Testis (tissue), 3 donors: Measurements from ENCODE around the gene LRPPRC. TPM values are rescaled to one million over a fixed set of nuclear protein-coding genes. Genes with fewer than 3 reads are reported as not detected.

Experiments used
- DNase-seq: peaks from one replicate; pipeline ENCODE4 v3.0.0-alpha.2; 2019
- H3K27ac ChIP-seq, 2 donors: fragments of 200-600 bp; sonication (generic); one replicate each; pipeline ENCODE4 v1.5.1; 2019
- H3K27me3 ChIP-seq: fragments of 200-600 bp; sonication (generic); one replicate; pipeline ENCODE4 v1.5.1; 2019
- H3K36me3 ChIP-seq: fragments of 200-600 bp; sonication (generic); one replicate; pipeline ENCODE4 v1.5.1; 2017; ENCODE audit warnings: low read depth; ENCODE audit errors: missing control alignments
- H3K4me1 ChIP-seq: fragments of 200-600 bp; sonication (generic); one replicate; pipeline ENCODE4 v1.5.1; 2019
- H3K4me3 ChIP-seq, 2 donors: fragments of 200-600 bp; sonication (generic); one replicate each; pipeline ENCODE4 v1.5.1; 2017 to 2019
- H3K9me3 ChIP-seq: fragments of 200-600 bp; sonication (generic); one replicate; pipeline ENCODE4 v1.5.1; 2017
- POLR2A ChIP-seq: fragments of 450-650 bp; IDR thresholded peaks from one replicate; pipeline ENCODE4 v1.6.1; 2017; ENCODE audit warnings: antibody characterized with exemption, mild to moderate bottlenecking, moderate library complexity
- WGBS, 2 donors: methylation state at CpG; one replicate each; pipeline ENCODE4 v1.1.5; 2018; 5-methylcytosine and 5-hydroxymethylcytosine counted together
- intact Hi-C: fragments of 100-400 bp; cut with DNase I; formaldehyde crosslinking; loops from one replicate; pipeline ENCODE4 v1.15.1; 2023; ENCODE audit warnings: low total_unique reads
- polyA plus RNA-seq: library from polyadenylated mRNA; stranded (reverse); fragments of 350-450 nt; fragmentation: Illumina TruSeq; extraction: RNeasy Lipid Tissue Mini Kit (QIAGEN cat#74804); gene quantifications from one replicate; pipeline ENCODE4 v1.2.3, GENCODE V29; 2014; ENCODE audit warnings: low read depth, low replicate concordance; ENCODE audit not compliant: insufficient read depth
- total RNA-seq, 2 donors: library from RNA; depleted of rRNA; stranded (reverse); fragments of >200 nt; gene quantifications; one replicate each; pipeline ENCODE4 v1.2.3, GENCODE V29; 2016
- TF ChIP-seq, protein P1 (sequence below), 3 experiments: fragments of 450-650 bp in 2 of 3; fragments of 200-600 bp in 1 of 3; sonication (generic) in 1 of 3; IDR thresholded peaks; one replicate each; pipeline ENCODE4 v1.5.1; 2016 to 2019; ENCODE audit warnings: antibody characterized with exemption in 3 of 3, mild to moderate bottlenecking in 2 of 3, moderate library complexity in 1 of 3

LRPPRC gene
- total and polyA plus RNA-seq, 3 donors from 2014 or later, result 65.7 to 133 (median 114) TPM

DNA sequence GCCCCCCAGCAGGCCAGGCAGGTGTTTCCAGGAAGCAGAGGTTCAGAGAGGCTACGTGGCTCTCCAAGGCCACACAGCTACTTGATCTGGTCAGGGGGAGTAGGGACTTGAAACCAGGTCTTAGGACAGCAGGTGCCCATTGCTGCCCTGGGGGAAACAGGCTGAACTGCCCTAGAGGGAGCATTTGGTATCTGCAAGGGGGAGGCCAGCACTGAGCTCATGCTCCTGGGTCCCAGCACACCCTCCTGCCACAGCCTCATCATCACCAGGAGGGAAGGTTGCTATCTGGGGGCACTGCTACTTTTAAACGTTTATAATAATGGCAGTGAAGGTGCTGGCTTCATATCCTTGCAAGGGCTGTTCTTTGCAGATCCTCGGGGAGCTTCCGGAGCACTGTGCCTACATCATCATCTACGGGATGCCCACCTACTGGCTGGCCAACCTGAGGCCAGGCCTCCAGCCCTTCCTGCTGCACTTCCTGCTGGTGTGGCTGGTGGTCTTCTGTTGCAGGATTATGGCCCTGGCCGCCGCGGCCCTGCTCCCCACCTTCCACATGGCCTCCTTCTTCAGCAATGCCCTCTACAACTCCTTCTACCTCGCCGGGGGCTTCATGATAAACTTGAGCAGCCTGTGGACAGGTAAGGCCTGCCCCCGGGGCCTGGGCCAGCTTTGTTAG lies 120.9 kb downstream of the LRPPRC start:
- Histone ChIP-seq H3K36me3 (no peaks in the 10 kb centered on the region), H3K27me3 (no peaks in the 10 kb centered on the region), H3K9me3 (no peaks in the 10 kb centered on the region), H3K4me1 (no peaks in the 10 kb centered on the region), H3K27ac (no peak overlapping the region), H3K4me3 (no peak overlapping the region)
- TF ChIP-seq POLR2A, result no peak
- TF ChIP-seq, protein P1, sequence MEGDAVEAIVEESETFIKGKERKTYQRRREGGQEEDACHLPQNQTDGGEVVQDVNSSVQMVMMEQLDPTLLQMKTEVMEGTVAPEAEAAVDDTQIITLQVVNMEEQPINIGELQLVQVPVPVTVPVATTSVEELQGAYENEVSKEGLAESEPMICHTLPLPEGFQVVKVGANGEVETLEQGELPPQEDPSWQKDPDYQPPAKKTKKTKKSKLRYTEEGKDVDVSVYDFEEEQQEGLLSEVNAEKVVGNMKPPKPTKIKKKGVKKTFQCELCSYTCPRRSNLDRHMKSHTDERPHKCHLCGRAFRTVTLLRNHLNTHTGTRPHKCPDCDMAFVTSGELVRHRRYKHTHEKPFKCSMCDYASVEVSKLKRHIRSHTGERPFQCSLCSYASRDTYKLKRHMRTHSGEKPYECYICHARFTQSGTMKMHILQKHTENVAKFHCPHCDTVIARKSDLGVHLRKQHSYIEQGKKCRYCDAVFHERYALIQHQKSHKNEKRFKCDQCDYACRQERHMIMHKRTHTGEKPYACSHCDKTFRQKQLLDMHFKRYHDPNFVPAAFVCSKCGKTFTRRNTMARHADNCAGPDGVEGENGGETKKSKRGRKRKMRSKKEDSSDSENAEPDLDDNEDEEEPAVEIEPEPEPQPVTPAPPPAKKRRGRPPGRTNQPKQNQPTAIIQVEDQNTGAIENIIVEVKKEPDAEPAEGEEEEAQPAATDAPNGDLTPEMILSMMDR (IDR thresholded peaks at IDR 0.05), result no peak
- DNase-seq, result no peak
- intact Hi-C loops, result no loop called here
- WGBS, 2 donors, result 86 to 87% methylated on average over 7 to 11 of the region's 11 CpGs

DNA sequence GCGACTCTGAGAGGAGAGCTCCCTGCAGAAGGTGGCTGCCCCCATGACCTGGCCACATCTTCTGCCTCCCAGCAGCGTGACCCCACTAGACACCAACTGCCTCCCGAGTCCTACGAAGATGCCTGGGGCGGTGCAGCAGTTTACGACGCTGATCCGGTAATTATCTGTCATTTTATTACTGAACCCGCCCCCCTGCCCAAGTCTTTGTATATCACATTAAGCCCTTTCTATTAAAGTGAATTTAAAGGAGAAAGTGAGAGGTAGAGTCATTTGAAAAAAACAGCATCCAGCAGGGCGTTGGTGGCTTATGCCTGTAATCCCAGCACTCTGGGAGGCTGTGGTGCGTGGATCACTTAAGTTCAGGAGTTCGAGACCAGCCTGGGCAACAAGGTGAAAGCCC lies 123.6 kb downstream of the LRPPRC start:
- no peak for DNase-seq
- H3K9me3 ChIP-seq, result no peaks in the 10 kb centered on the region

DNA sequence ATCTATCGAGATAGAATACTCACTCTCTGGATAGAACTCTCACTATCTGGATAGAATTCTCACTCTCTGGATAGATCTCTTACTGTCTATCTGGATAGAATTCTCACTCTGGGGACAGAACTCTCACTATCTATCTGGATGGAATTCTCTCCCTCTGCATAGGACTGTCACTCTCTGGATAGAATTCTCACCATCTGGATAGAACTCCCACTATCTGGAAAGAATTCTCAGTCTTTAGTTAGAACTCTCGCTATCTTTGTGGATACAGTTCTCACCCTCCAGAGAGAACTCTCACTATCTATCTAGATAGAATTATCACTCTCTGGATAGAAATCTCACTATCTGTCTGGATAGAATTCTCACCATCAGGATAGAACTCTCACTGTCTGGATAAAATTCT lies 140.5 kb downstream of the LRPPRC start:
- no peaks in the 10 kb centered on the region for H3K36me3 ChIP-seq
- H3K4me1 ChIP-seq, result no peaks in the 10 kb centered on the region
- intact Hi-C loops, result no loop called here
- no peak for DNase-seq
- 70 to 76% methylated on average over 2 of the region's 2 CpGs for WGBS, 2 donors
- TF ChIP-seq, protein P1 (IDR thresholded peaks at IDR 0.05), result no peak
- no peak for TF ChIP-seq POLR2A
- no peak overlapping the region for H3K27ac ChIP-seq
- no peaks in the 10 kb centered on the region for H3K9me3 ChIP-seq
- H3K4me3 ChIP-seq, result no peak overlapping the region
- no peaks in the 10 kb centered on the region for H3K27me3 ChIP-seq

More for the DNA sequence above, 123.6 kb downstream of the LRPPRC start:
- intact Hi-C loops, result no loop called here
- Histone ChIP-seq H3K27me3 (no peaks in the 10 kb centered on the region), H3K4me3 (no peak overlapping the region), H3K36me3 (no peaks in the 10 kb centered on the region), H3K4me1 (no peaks in the 10 kb centered on the region), H3K27ac (no peak overlapping the region)
- 87 to 88% methylated on average over 12 of the region's 12 CpGs for WGBS, 2 donors
- TF ChIP-seq POLR2A, result no peak
- TF ChIP-seq, protein P1 (IDR thresholded peaks at IDR 0.05), result no peak

DNA sequence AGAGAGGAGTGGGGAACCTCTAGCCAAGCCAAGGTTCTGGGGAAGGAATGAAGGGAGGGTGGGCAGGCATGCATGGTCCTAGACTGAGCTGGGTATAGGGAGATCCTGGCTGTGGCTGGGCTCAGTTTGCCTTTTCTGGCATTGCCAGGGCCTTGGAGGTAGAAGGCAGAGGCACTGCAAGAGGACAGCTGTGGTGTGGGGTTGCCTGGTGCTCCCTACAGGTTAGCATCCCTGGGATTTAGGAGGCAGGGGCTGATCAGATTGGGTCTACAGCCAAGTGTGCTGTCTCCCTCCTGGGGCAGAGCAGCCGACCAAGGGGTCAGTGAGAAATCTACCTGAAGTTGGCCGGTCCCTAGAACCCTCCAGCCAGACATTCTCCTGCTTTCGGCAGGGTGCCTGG lies 141.1 kb downstream of the LRPPRC start:
- no peaks in the 10 kb centered on the region for H3K27me3 ChIP-seq
- 67 to 91% methylated on average over 3 of the region's 3 CpGs for WGBS, 2 donors
- DNase-seq, result no peak
- no peaks in the 10 kb centered on the region for H3K36me3 ChIP-seq
- H3K27ac ChIP-seq, result no peak overlapping the region
- TF ChIP-seq POLR2A, result no peak
- no peaks in the 10 kb centered on the region for H3K9me3 ChIP-seq
- no peaks in the 10 kb centered on the region for H3K4me1 ChIP-seq
- intact Hi-C loops, result no loop called here
- no peak overlapping the region for H3K4me3 ChIP-seq

DNA sequence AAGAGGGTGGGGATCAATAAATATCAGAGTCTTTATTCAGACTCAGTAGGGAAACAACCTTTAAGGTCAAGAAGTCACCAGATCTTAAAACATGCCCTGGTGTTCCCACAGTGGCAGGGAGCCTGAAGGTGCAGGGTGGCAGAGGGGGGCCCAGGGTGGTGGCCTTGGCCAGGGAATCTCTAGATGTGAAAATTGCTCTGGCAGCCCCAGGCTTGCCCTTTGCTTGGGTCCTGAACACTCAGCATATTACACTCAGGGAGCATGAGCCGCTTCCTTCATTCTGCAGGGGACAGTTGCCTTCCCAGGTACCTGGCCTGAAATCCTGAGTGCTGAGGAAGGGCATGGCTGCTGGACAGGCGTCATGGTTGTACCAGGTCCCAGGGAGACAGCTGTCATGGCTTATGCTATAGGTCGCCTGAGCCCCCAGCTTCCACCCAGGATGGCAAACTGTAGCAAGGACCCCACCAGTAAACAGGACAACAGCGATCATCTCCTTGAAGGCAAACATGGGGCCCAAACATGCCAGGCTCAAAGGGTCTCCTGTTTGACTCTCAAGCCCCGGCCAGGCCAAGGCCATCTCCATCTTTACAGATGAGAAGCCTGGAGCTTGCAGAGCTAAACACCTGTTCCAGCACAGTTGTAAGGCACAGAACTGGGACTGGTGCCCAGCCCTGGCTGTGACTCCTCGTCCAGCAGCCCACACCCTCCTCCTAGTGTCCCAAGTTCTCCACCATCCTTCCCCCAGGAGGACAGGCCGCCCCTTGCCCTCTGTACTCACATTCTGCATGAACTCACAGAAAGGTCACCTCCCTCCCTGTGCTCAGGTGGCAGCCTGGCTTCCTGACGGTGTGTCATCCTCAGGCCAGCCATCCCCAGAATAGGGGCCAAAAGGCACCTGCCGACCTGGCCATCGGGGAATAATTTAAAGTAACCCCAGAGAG lies 142.4 kb downstream of the LRPPRC start:
- TF ChIP-seq, protein P1 (IDR thresholded peaks at IDR 0.05), result no peak
- no peak for TF ChIP-seq POLR2A
- Histone ChIP-seq H3K27me3 (no peaks in the 10 kb centered on the region), H3K4me3 (no peak overlapping the region), H3K4me1 (no peaks in the 10 kb centered on the region), H3K36me3 (no peaks in the 10 kb centered on the region), H3K9me3 (no peaks in the 10 kb centered on the region), H3K27ac (no peak overlapping the region)
- no peak for DNase-seq
- WGBS, 2 donors, result 82 to 86% methylated on average over 5 to 10 of the region's 10 CpGs
- intact Hi-C loops, result no loop called here
